ENCODE results near the gene GNG3.

Gene GNG3

GRCh38 chr11:62753736-62754603, 46.5 kb downstream of the GNG3 start, which contains the start of gene ZBTB3:
Gene ZBTB3, minus strand, starts transcription at chr11:62754160. Its CDS starts 496 bp downstream, at chr11:62753664.
- Histone ChIP-seq H3K4me1 (ENCODE audit: control insufficient read depth, low read depth, low read length) (peaks cover 9% of the 10 kb centered on the region), H3K9ac (ENCODE audit: low read length) (peak within 1 kb of the TSS; percentile 67), H3K36me3 (ENCODE audit: control insufficient read depth, low read depth, low read length) (peaks cover 27% of the 10 kb centered on the region), H3K9me3 (ENCODE audit: control insufficient read depth, low read depth, low read length) (no peaks in the 10 kb centered on the region), H3K27me3 (ENCODE audit: control insufficient read depth, insufficient read depth, low read length) (no peaks in the 10 kb centered on the region), H3K4me3 (ENCODE audit: low read length) (peak within 1 kb of the TSS; percentile 85), H3K27ac (ENCODE audit: low read length) (peak within 1 kb of the TSS; percentile 76)

DNA sequence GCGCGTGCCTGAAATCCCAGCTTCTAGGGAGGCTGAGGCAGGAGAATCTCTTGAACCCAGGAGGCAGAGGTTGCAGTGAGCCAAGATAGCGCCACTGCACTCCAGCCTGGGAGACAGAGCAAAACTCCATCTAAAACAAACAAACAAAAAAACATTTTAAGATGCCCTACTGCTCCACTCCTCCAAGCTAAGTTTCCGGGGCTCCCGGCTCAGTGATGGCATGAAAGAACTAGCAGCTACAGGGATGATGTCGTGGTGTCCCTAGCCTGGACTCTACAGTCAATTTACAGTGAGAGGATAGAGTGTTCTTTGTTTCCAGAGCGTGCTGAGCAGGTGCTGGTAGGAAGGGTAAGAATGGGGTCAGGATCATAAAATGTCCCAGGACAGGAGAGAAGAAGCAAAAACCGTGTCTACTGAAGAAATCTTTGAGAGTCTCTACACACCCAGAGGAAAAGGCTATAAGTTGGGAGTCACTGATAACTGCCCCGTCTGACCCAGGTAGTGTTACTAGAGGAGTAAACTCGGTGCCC, 47.7 kb downstream of the GNG3 start:
- H3K9me3 ChIP-seq (ENCODE audit: control insufficient read depth, low read depth, low read length), result no peaks in the 10 kb centered on the region

GRCh38 chr11:62757846-62758788, 50.6 kb downstream of the GNG3 start:
- peak overlapping the region; percentile 71 for H3K9ac ChIP-seq (ENCODE audit: low read length)
- peak overlapping the region; percentile 84 for H3K27ac ChIP-seq (ENCODE audit: low read length)
- peaks cover 18% of the 10 kb centered on the region for H3K4me1 ChIP-seq (ENCODE audit: control insufficient read depth, low read depth, low read length)
- H3K27me3 ChIP-seq (ENCODE audit: control insufficient read depth, insufficient read depth, low read length), result no peaks in the 10 kb centered on the region
- no peaks in the 10 kb centered on the region for H3K9me3 ChIP-seq (ENCODE audit: control insufficient read depth, low read depth, low read length)
- H3K4me3 ChIP-seq (ENCODE audit: low read length), result peak overlapping the region; percentile 72
- peaks cover 8% of the 10 kb centered on the region for H3K36me3 ChIP-seq (ENCODE audit: control insufficient read depth, low read depth, low read length)

More for the DNA sequence above, 47.7 kb downstream of the GNG3 start:
- H3K9ac ChIP-seq (ENCODE audit: low read length), result no peak overlapping the region
- peak overlapping the region; percentile 85 for H3K4me3 ChIP-seq (ENCODE audit: low read length)
- no peaks in the 10 kb centered on the region for H3K27me3 ChIP-seq (ENCODE audit: control insufficient read depth, insufficient read depth, low read length)
- peaks cover 9% of the 10 kb centered on the region for H3K4me1 ChIP-seq (ENCODE audit: control insufficient read depth, low read depth, low read length)
- no peak overlapping the region for H3K27ac ChIP-seq (ENCODE audit: low read length)
- H3K36me3 ChIP-seq (ENCODE audit: control insufficient read depth, low read depth, low read length), result peaks cover 18% of the 10 kb centered on the region
